ENCODE data around the gene RELL2.

The RELL2 gene

DNA sequence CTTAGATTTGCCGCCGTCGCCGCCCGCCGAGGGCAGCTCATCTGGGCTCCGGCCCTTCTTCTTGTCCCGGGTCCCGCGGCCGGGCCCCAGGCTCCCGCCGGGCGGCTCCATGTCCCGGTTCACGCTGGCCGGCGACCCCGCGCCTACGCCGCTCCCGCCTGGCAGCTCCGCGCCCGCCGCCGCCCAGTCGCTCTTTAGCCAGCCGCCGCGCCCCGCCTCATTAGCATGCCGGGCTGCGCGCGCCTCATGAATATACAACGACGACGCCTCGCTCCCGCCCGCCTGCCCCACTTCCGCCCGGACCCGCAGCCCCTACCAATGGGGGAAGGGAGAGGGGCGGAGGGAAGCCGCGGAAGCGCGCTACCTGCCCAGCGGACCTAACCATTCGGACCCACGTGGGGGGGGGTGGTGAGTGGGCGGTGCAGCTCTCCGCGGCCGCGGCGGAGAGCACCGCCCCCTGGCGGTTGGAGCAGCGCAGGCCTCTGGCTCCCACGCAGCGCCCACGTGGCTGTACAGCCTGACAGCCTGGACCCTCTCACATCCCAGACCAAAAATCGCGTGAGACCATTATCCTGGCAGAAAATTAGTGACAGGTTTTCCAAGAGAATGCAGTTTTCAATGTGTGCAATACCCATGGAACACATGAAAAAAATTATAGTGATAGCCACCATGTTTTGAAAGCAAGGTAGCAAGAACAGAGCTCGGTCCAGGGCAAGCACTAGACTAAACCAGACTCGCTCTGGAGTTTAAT lies 17.8 kb upstream of the RELL2 start, which contains the start of gene DIAPH1:
Gene DIAPH1, minus strand, starts transcription at position 197 of the 751 bp plus-strand sequence. Its CDS starts 86 bp downstream, at position 111.
- Histone ChIP-seq H3K4me3 (ENCODE audit: low read length) (peak within 1 kb of the TSS; percentile 87), H3K27ac (ENCODE audit: low read length) (no peak within 1 kb of the TSS), H3K27me3 (ENCODE audit: control insufficient read depth, insufficient read depth, low read length) (no peaks in the 10 kb centered on the region), H3K4me1 (ENCODE audit: control insufficient read depth, insufficient read depth, low read length) (no peaks in the 10 kb centered on the region), H3K36me3 (ENCODE audit: control insufficient read depth, insufficient read depth, low read length) (no peaks in the 10 kb centered on the region; the same call in 1 of the 2 replicates), H3K9me3 (ENCODE audit: control insufficient read depth, insufficient read depth, low read length) (no peaks in the 10 kb centered on the region)
- no CpG with 5 or more reads among the region's 70 CpGs for WGBS (ENCODE audit: insufficient coverage, insufficient read length)
- peak; percentile 76 for DNase-seq (ENCODE audit: low read depth, low spot score)

DNA sequence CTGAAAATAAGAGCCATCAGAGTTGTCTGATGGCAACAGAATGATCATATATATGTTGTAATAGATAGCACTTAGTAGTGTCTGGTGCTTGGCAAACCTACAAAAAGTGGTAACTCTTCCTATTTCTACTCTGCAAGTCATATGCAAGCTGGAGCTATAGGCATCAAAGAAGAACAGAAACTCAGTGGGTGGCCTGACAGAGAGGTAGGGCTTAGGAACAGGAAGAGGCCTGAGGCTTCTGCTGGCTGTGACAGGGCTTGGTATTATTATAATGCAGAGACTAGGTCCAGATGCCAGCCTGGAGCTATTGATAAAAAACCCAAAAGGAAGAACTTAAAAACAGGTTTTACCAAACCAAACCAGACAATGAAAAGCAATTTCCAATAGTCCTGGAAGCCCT lies 13.6 kb upstream of the RELL2 start:
- DNase-seq (ENCODE audit: low read depth, low spot score) = no peak
- H3K36me3 ChIP-seq (ENCODE audit: control insufficient read depth, insufficient read depth, low read length) = peaks cover 13% of the 10 kb centered on the region
- H3K4me3 ChIP-seq (ENCODE audit: low read length) = no peak overlapping the region
- no peak overlapping the region for H3K27ac ChIP-seq (ENCODE audit: low read length)
- H3K9me3 ChIP-seq (ENCODE audit: control insufficient read depth, insufficient read depth, low read length) = no peaks in the 10 kb centered on the region
- H3K4me1 ChIP-seq (ENCODE audit: control insufficient read depth, insufficient read depth, low read length) = no peaks in the 10 kb centered on the region
- H3K27me3 ChIP-seq (ENCODE audit: control insufficient read depth, insufficient read depth, low read length) = no peaks in the 10 kb centered on the region; the same call in 1 of the 2 replicates

DNA sequence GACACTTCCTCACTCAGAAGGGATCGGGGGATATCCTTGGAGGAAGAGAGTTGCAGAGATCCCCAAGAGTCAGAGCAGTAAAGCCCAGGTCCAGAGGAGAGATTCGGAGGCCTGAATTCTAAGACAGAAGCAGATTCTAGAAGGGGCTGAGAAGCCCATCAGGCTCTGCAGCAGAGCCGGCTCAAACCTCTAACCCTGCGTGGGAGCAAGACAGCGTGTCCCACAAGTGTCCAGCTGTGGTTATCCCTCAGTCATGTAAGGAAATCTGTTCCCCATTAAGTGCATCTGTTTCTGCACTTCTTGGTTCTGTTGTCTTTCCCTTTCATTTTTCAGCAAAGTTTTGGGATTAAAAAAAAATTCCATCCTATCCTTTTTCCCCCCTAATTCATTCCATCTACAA lies 13.2 kb upstream of the RELL2 start:
- Histone ChIP-seq H3K4me1 (ENCODE audit: control insufficient read depth, insufficient read depth, low read length) (no peaks in the 10 kb centered on the region), H3K27ac (ENCODE audit: low read length) (no peak overlapping the region), H3K27me3 (ENCODE audit: control insufficient read depth, insufficient read depth, low read length) (no peaks in the 10 kb centered on the region; the same call in 1 of the 2 replicates), H3K4me3 (ENCODE audit: low read length) (no peak overlapping the region), H3K9me3 (ENCODE audit: control insufficient read depth, insufficient read depth, low read length) (no peaks in the 10 kb centered on the region), H3K36me3 (ENCODE audit: control insufficient read depth, insufficient read depth, low read length) (peaks cover 17% of the 10 kb centered on the region)
- no CpG with 5 or more reads among the region's 5 CpGs for WGBS (ENCODE audit: insufficient coverage, insufficient read length)
- no peak for DNase-seq (ENCODE audit: low read depth, low spot score)

DNA sequence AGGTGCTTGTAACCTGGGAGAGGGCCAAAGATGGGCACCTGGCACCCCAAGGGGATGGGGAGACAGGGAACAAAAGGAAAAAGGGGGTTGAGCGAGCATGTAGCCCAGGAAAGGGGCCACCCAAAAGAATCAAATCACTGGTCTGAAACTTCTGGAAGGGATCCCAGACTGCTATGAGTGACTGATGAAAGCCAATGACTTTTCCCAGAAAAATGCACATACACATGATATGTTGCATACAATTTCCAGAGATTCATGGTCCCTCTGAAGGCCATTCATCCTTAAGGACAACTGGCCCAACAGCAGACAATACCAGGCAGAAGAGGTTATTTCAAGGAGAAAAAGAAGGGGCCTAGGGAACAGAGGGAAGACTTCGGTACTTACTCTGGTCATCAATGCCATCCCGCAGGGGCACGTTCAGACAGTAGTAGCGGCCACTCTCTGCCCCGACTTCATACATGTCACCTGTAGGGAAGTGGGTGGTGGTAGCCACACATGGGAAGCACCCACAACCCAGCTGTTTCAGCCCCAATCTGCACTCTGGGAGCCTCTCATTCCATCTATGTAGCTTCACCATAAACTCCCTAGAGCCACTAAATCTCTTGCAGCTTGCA lies 8.5 kb upstream of the RELL2 start:
- no peaks in the 10 kb centered on the region for H3K4me1 ChIP-seq (ENCODE audit: control insufficient read depth, insufficient read depth, low read length)
- DNase-seq (ENCODE audit: low read depth, low spot score) = no peak
- H3K4me3 ChIP-seq (ENCODE audit: low read length) = no peak overlapping the region
- no CpG with 5 or more reads among the region's 6 CpGs for WGBS (ENCODE audit: insufficient coverage, insufficient read length)
- no peak overlapping the region for H3K27ac ChIP-seq (ENCODE audit: low read length)
- peaks cover 27% of the 10 kb centered on the region for H3K36me3 ChIP-seq (ENCODE audit: control insufficient read depth, insufficient read depth, low read length)
- no peaks in the 10 kb centered on the region; the same call in 1 of the 2 replicates for H3K27me3 ChIP-seq (ENCODE audit: control insufficient read depth, insufficient read depth, low read length)
- no peaks in the 10 kb centered on the region for H3K9me3 ChIP-seq (ENCODE audit: control insufficient read depth, insufficient read depth, low read length)

DNA sequence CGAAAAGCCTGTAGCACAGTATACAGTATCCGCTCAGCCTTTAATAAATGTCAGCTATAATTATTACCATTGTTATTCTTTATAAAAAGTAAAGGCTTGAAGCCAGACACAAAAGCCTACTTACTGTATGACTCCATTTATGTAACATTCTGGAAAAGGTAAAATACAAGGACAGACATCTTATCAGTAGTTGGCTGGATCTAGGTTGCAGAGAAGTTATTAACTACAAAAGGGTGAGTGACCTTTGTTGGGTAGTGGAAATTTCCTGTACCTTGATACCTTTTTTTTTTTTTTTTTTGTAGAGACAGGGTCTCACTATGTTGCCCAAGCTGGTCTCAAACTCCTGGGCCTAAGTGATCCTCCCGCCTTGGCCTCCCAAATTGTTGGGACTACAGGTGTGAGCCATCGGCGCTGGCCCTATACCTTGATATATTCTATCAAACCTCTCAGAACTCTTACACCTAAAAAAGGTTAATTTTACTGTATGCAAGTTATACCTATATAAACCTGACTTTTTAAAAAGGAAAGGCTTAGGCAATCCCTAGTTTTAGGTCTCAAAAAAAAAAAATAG lies 6.1 kb upstream of the RELL2 start:
- H3K9me3 ChIP-seq (ENCODE audit: control insufficient read depth, insufficient read depth, low read length) = no peaks in the 10 kb centered on the region
- no peak for DNase-seq (ENCODE audit: low read depth, low spot score)
- H3K27me3 ChIP-seq (ENCODE audit: control insufficient read depth, insufficient read depth, low read length) = no peaks in the 10 kb centered on the region
- no peaks in the 10 kb centered on the region for H3K4me1 ChIP-seq (ENCODE audit: control insufficient read depth, insufficient read depth, low read length)
- no peak overlapping the region for H3K27ac ChIP-seq (ENCODE audit: low read length)
- H3K4me3 ChIP-seq (ENCODE audit: low read length) = no peak overlapping the region
- no CpG with 5 or more reads among the region's 5 CpGs for WGBS (ENCODE audit: insufficient coverage, insufficient read length)
- H3K36me3 ChIP-seq (ENCODE audit: control insufficient read depth, insufficient read depth, low read length) = peaks cover 24% of the 10 kb centered on the region

DNA sequence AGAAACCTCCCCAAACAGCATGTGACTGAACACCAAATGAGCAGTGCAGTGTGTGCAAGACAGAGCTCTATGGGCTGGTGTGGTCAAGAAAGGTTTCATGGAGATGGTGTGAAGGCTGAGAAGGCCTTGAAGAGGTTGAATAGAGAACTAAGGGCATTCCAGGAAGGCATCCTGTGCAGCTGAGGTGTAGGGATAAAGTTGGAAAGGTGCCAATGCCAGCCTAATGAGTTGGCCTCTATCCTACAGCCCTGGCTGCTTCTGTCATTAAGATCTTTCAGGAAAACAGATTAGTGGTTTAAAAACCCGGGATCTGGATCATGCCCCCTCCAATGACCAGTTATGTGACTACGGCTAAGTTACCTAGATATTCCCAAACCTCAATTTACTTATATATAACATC lies 4.1 kb upstream of the RELL2 start:
- no peak for DNase-seq (ENCODE audit: low read depth, low spot score)
- H3K4me1 ChIP-seq (ENCODE audit: control insufficient read depth, insufficient read depth, low read length) = no peaks in the 10 kb centered on the region
- no peak overlapping the region for H3K4me3 ChIP-seq (ENCODE audit: low read length)
- H3K27me3 ChIP-seq (ENCODE audit: control insufficient read depth, insufficient read depth, low read length) = no peaks in the 10 kb centered on the region
- no peaks in the 10 kb centered on the region for H3K9me3 ChIP-seq (ENCODE audit: control insufficient read depth, insufficient read depth, low read length)
- WGBS (ENCODE audit: insufficient coverage, insufficient read length) = no CpG with 5 or more reads among the region's 2 CpGs
- H3K27ac ChIP-seq (ENCODE audit: low read length) = no peak overlapping the region
- H3K36me3 ChIP-seq (ENCODE audit: control insufficient read depth, insufficient read depth, low read length) = peaks cover 19% of the 10 kb centered on the region

DNA sequence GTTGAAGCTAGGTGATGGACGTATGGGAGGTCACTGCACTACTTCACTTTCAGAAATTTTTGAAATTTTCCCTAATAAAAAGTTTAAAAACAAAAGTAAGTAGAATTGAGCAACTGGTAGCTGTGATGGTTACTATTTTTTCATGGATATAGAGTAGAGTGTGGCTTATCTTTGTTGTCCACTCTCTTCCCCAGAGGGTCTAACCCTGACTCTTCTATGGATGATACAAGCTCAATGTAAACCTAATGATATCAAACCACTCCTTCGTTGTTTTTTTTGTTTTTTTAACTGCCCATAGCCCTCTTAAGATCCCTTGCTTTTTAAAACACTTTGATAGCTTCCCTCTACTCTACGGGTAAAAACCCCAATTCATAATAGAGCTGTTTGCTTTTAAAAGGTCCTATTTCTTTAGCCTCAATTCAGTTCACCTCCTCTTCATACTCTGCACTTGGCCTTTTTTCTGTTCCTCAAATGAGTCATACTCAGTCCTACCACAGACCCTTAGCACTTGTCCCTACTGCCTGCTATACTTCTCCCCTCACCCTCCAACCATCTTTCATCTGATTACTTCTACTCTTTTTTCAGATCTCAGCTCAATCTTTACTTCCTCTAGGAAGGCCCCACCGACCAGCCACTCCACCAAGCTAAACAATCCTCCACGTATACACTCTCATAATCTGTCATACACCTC lies 2.8 kb upstream of the RELL2 start:
- Histone ChIP-seq H3K27ac (ENCODE audit: low read length) (no peak overlapping the region), H3K4me1 (ENCODE audit: control insufficient read depth, insufficient read depth, low read length) (peaks cover 3% of the 10 kb centered on the region; the same call in 1 of the 2 replicates), H3K27me3 (ENCODE audit: control insufficient read depth, insufficient read depth, low read length) (no peaks in the 10 kb centered on the region), H3K4me3 (ENCODE audit: low read length) (no peak overlapping the region), H3K36me3 (ENCODE audit: control insufficient read depth, insufficient read depth, low read length) (peaks cover 8% of the 10 kb centered on the region), H3K9me3 (ENCODE audit: control insufficient read depth, insufficient read depth, low read length) (no peaks in the 10 kb centered on the region)
- 100% methylated on average over 1 of the region's 5 CpGs for WGBS (ENCODE audit: insufficient coverage, insufficient read length)
- no peak for DNase-seq (ENCODE audit: low read depth, low spot score)

DNA sequence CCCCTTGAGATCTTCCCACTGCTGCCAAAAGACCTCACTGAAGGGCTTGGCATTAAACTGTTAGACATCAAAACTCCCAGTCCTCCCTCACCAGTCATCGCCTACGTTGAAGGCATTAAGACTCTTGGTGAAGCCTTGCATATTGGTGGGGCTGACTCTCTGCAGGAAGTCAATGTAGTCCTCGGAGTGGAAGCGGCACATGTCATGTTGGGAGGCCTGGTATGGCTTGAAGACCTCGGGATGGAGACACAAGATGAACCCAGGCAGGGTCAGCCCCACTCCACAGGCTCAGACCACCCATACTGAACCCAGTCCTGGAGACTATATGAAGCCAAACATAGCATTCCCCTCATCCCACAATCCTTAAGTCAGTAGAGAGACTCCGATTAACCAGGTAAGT lies 2.1 kb upstream of the RELL2 start:
- Histone ChIP-seq H3K4me3 (ENCODE audit: low read length) (no peak overlapping the region), H3K27ac (ENCODE audit: low read length) (no peak overlapping the region), H3K4me1 (ENCODE audit: control insufficient read depth, insufficient read depth, low read length) (peaks cover 3% of the 10 kb centered on the region; the same call in 1 of the 2 replicates), H3K9me3 (ENCODE audit: control insufficient read depth, insufficient read depth, low read length) (no peaks in the 10 kb centered on the region), H3K27me3 (ENCODE audit: control insufficient read depth, insufficient read depth, low read length) (no peaks in the 10 kb centered on the region), H3K36me3 (ENCODE audit: control insufficient read depth, insufficient read depth, low read length) (peaks cover under 1% of the 10 kb centered on the region)
- no CpG with 5 or more reads among the region's 6 CpGs for WGBS (ENCODE audit: insufficient coverage, insufficient read length)
- DNase-seq (ENCODE audit: low read depth, low spot score) = no peak

DNA sequence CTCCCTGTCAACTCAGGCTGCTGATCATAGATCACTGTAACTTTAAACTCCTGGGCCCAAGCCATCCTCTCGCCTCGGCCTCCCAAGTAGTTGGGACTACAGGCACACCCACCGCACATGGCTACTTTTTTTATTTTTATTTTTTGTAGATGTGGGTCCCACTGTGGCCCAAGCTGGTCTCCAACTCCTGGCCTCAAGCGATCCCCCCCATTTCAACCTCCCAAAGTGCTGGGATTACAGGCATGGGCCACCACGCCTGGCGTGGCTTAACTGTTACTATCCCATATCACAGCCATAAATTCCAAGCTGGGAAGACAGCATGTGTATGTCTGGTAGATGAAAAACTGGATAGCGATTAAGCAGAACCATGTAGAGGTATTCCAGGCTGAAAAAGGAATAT lies 1.2 kb upstream of the RELL2 start:
- H3K4me3 ChIP-seq (ENCODE audit: low read length) = no peak overlapping the region; the same call in 1 of the 2 replicates
- H3K27ac ChIP-seq (ENCODE audit: low read length) = no peak overlapping the region
- WGBS (ENCODE audit: insufficient coverage, insufficient read length) = no CpG with 5 or more reads among the region's 7 CpGs

DNA sequence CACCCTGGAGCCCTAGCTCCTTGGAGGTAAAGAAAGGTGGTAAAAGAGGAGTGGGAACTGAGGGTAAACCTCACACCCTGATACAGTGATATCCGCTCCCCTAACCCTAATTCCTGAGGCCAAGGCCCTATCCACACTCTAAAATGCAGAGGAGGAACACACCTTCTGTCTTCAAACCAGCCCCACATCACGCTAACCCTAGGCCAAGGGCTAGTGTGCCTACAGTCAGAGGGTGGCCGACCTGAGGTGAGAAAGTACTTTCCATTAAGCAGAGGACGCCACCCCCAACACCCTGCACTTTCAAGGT lies 738 bp upstream of the RELL2 start:
- H3K4me3 ChIP-seq (ENCODE audit: low read length) = peak overlapping the region; percentile 75; the same call in 1 of the 2 replicates
- H3K9me3 ChIP-seq (ENCODE audit: control insufficient read depth, insufficient read depth, low read length) = no peaks in the 10 kb centered on the region
- H3K36me3 ChIP-seq (ENCODE audit: control insufficient read depth, insufficient read depth, low read length) = no peaks in the 10 kb centered on the region
- H3K4me1 ChIP-seq (ENCODE audit: control insufficient read depth, insufficient read depth, low read length) = peaks cover 3% of the 10 kb centered on the region; the same call in 1 of the 2 replicates
- WGBS (ENCODE audit: insufficient coverage, insufficient read length) = no CpG with 5 or more reads among the region's 4 CpGs
- DNase-seq (ENCODE audit: low read depth, low spot score) = no peak
- no peak overlapping the region for H3K27ac ChIP-seq (ENCODE audit: low read length)
- no peaks in the 10 kb centered on the region for H3K27me3 ChIP-seq (ENCODE audit: control insufficient read depth, insufficient read depth, low read length)

More for the DNA sequence above, 1.2 kb upstream of the RELL2 start:
- Histone ChIP-seq H3K27me3 (ENCODE audit: control insufficient read depth, insufficient read depth, low read length) (no peaks in the 10 kb centered on the region), H3K9me3 (ENCODE audit: control insufficient read depth, insufficient read depth, low read length) (no peaks in the 10 kb centered on the region), H3K36me3 (ENCODE audit: control insufficient read depth, insufficient read depth, low read length) (no peaks in the 10 kb centered on the region), H3K4me1 (ENCODE audit: control insufficient read depth, insufficient read depth, low read length) (peaks cover 3% of the 10 kb centered on the region; the same call in 1 of the 2 replicates)
- DNase-seq (ENCODE audit: low read depth, low spot score) = no peak

Measured in iPS DF 6.9 (cell line).